Sciatic nerve (tissue), 2 donors: Measurements from ENCODE around the gene AP5B1. TPM values are rescaled to one million over a fixed set of nuclear protein-coding genes. Genes with fewer than 3 reads are reported as not detected.

ENCODE experiments used
- ATAC-seq: fragments of 200-7000 bp; cut with Tn5 transposase; one replicate; pipeline ENCODE4 v1.9.1; 2020; ENCODE audit warnings: mild to moderate bottlenecking, moderate library complexity
- DNase-seq: peaks from one replicate; pipeline ENCODE4 v3.0.0-alpha.2; 2020; ENCODE audit warnings: low spot score
- intact Hi-C: fragments of 100-400 bp; cut with DNase I; formaldehyde crosslinking; loops from one replicate; pipeline ENCODE4 v1.14.2; 2022
- total RNA-seq: library from RNA; stranded (reverse); fragmentation: NEBNext Ultra II Directional; extraction: Animal tissue kit (Norgen Biotek cat#: 25700); gene quantifications from one replicate; pipeline ENCODE4 v1.2.1, GENCODE V29; 2021
- donor health status: DM: no; HTN: no; CAD: no.
- donor health status: DM: no; HTN: no; CAD: no.

Gene AP5B1
- total RNA-seq = 12.9 TPM

GRCh38 chr11:65780770-65781151, at the start of gene AP5B1:
Gene AP5B1, minus strand, starts transcription at chr11:65780976. Its CDS starts 385 bp downstream, at chr11:65780591.
- ATAC-seq = peak; percentile 35
- peak; percentile 78 for DNase-seq
- intact Hi-C loops = no loop called here

- intact Hi-C loops = no loop called here
- DNase-seq = no peak
- ATAC-seq = no peak
Measured at GRCh38 chr11:65829459-65829858, 48.7 kb upstream of the AP5B1 start.

- DNase-seq (no peak), ATAC-seq (no peak)
- intact Hi-C loops = no loop called here
Measured at GRCh38 chr11:65826984-65827735, 46.4 kb upstream of the AP5B1 start.

GRCh38 chr11:65822776-65823528, 42.2 kb upstream of the AP5B1 start:
- ATAC-seq (no peak), DNase-seq (no peak)
- intact Hi-C loops = no loop called here

- DNase-seq (no peak), ATAC-seq (no peak)
- intact Hi-C loops = no loop called here
Measured at GRCh38 chr11:65821107-65821506, 40.3 kb upstream of the AP5B1 start.

- ATAC-seq (peak; percentile 89), DNase-seq (peak; percentile 99)
- intact Hi-C loops = loop anchor here (10.0 kb wide), 1 partner anchor 103 kb away; the partner anchor contains the start of gene KAT5
Measured at GRCh38 chr11:65817835-65818680, 37.3 kb upstream of the AP5B1 start.

GRCh38 chr11:65817312-65817834, 36.6 kb upstream of the AP5B1 start:
- DNase-seq (no peak), ATAC-seq (no peak)
- intact Hi-C loops = loop anchor here (10.0 kb wide), 1 partner anchor 103 kb away; the partner anchor contains the start of gene KAT5

GRCh38 chr11:65816696-65817095, 35.9 kb upstream of the AP5B1 start:
- intact Hi-C loops = loop anchor here (10.0 kb wide), 1 partner anchor 102 kb away; the partner anchor contains the start of gene KAT5
- DNase-seq = no peak
- ATAC-seq = no peak

- intact Hi-C loops = loop anchor here (10.0 kb wide), 1 partner anchor 100 kb away; the partner anchor contains the start of gene KAT5
- DNase-seq (no peak), ATAC-seq (no peak)
Measured at GRCh38 chr11:65814986-65815565, 34.3 kb upstream of the AP5B1 start.

- DNase-seq = no peak
- intact Hi-C loops = loop anchor here (10.0 kb wide), 1 partner anchor 100 kb away; the partner anchor contains the start of gene KAT5
- peak; percentile 43 for ATAC-seq
Measured at GRCh38 chr11:65814131-65814985, 33.6 kb upstream of the AP5B1 start.

GRCh38 chr11:65811764-65812475, 31.1 kb upstream of the AP5B1 start:
- ATAC-seq = no peak
- DNase-seq = no peak
- intact Hi-C loops = loop anchor here (10.0 kb wide), 1 partner anchor 97 kb away; the partner anchor contains the start of gene KAT5

GRCh38 chr11:65810046-65810868, 29.5 kb upstream of the AP5B1 start:
- intact Hi-C loops = loop anchor here (10.0 kb wide), 1 partner anchor 95 kb away; the partner anchor contains the start of gene KAT5
- DNase-seq (no peak), ATAC-seq (no peak)

GRCh38 chr11:65809496-65809895, 28.7 kb upstream of the AP5B1 start:
- DNase-seq = no peak
- intact Hi-C loops = no loop called here
- ATAC-seq = no peak

- intact Hi-C loops = no loop called here
Measured at GRCh38 chr11:65808744-65809341, 28.1 kb upstream of the AP5B1 start.

GRCh38 chr11:65806979-65807378, 26.2 kb upstream of the AP5B1 start:
- intact Hi-C loops = no loop called here
- no peak for ATAC-seq
- no peak for DNase-seq

More at GRCh38 chr11:65808744-65809341, 28.1 kb upstream of the AP5B1 start:
- DNase-seq (no peak), ATAC-seq (no peak)
